SK-N-SH (cell line): ENCODE measurements around the gene RAB11B.

Experiments used
- CHD2 ChIP-seq: fragments of 150-350 bp; IDR thresholded peaks from 2 replicates; pipeline ENCODE4 v1.6.1; 2018; ENCODE audit warnings: low read length; ENCODE audit not compliant: partially characterized antibody
- GABPA ChIP-seq: IDR thresholded peaks from 2 replicates; pipeline ENCODE4 v1.4.0; 2012; ENCODE audit warnings: low read depth, mild to moderate bottlenecking
- JUND ChIP-seq: IDR thresholded peaks from 2 replicates; pipeline ENCODE4 v1.4.0; 2012
- MEF2A ChIP-seq: IDR thresholded peaks from 2 replicates; pipeline ENCODE4 v1.4.0; 2012; ENCODE audit warnings: low read depth, borderline replicate concordance
- NRF1 ChIP-seq: IDR thresholded peaks from 2 replicates; pipeline ENCODE4 v1.6.1; 2012; ENCODE audit warnings: low read depth, mild to moderate bottlenecking, low read length
- POLR2AphosphoS5 ChIP-seq: IDR thresholded peaks from 2 replicates; pipeline ENCODE4 v1.6.1; 2012; ENCODE audit warnings: low read depth, low read length
- RAD21 ChIP-seq: IDR thresholded peaks from 2 replicates; pipeline ENCODE4 v1.6.1; 2012; ENCODE audit warnings: mild to moderate bottlenecking, low read length
- TF ChIP-seq, protein P1 (sequence below): fragments of 200-600 bp; sonication (generic); IDR thresholded peaks from 2 replicates; pipeline ENCODE4 v1.6.1; 2017; ENCODE audit warnings: antibody characterized with exemption, mild to moderate bottlenecking, moderate library complexity
- TF ChIP-seq, protein P2 (sequence below): IDR thresholded peaks from 2 replicates; pipeline ENCODE4 v1.4.0; 2012; ENCODE audit warnings: low read depth
- TF ChIP-seq, protein P3 (sequence below): IDR thresholded peaks from 2 replicates; pipeline ENCODE4 v1.4.0; 2012; ENCODE audit warnings: low read depth, borderline replicate concordance
- TF ChIP-seq, protein P4 (sequence below): IDR thresholded peaks from 2 replicates; pipeline ENCODE4 v1.6.1; 2012; ENCODE audit warnings: mild to moderate bottlenecking, low read depth, low read length, moderate library complexity

DNA sequence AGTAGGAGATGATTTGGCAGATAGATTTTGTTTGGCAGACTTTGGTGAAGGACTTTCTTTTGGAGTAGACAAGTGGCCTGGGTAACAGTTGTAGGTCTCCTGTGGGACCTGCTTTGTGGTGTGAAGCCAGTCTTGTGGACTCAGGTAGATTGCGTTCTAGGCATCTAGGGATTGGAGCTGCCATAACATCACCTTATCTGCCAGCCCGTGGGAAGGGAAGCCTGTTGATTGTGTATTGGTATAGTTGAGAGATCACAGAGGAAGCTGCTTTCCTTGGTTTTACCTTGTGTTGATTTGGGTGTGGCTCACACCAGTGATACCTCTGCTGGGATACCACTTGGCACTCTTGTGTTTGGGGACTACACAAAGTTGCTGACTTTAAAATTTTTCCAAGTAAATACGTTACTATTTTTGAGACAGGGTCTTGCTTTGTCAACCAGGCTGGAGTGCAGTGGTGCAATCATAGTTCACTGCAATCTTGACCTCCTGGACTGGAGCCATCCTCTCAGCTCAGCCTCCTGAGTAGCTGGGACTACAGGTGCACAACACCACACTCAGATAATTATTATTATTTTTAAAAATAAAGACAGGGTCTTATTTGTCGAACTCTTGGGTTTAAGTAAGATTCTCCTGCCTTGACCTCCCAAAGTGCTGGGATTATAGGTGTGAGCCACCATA is 62.4 kb downstream of the RAB11B start:
- TF ChIP-seq, protein P1, sequence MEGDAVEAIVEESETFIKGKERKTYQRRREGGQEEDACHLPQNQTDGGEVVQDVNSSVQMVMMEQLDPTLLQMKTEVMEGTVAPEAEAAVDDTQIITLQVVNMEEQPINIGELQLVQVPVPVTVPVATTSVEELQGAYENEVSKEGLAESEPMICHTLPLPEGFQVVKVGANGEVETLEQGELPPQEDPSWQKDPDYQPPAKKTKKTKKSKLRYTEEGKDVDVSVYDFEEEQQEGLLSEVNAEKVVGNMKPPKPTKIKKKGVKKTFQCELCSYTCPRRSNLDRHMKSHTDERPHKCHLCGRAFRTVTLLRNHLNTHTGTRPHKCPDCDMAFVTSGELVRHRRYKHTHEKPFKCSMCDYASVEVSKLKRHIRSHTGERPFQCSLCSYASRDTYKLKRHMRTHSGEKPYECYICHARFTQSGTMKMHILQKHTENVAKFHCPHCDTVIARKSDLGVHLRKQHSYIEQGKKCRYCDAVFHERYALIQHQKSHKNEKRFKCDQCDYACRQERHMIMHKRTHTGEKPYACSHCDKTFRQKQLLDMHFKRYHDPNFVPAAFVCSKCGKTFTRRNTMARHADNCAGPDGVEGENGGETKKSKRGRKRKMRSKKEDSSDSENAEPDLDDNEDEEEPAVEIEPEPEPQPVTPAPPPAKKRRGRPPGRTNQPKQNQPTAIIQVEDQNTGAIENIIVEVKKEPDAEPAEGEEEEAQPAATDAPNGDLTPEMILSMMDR = no peak
- no peak for TF ChIP-seq POLR2AphosphoS5
- TF ChIP-seq NRF1 = no peak
- no peak for TF ChIP-seq JUND
- TF ChIP-seq MEF2A = no peak
- TF ChIP-seq, protein P2, sequence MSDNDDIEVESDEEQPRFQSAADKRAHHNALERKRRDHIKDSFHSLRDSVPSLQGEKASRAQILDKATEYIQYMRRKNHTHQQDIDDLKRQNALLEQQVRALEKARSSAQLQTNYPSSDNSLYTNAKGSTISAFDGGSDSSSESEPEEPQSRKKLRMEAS = no peak
- TF ChIP-seq, protein P3, sequence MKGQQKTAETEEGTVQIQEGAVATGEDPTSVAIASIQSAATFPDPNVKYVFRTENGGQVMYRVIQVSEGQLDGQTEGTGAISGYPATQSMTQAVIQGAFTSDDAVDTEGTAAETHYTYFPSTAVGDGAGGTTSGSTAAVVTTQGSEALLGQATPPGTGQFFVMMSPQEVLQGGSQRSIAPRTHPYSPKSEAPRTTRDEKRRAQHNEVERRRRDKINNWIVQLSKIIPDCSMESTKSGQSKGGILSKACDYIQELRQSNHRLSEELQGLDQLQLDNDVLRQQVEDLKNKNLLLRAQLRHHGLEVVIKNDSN = no peak
- no peak for TF ChIP-seq RAD21
- TF ChIP-seq, protein P4, sequence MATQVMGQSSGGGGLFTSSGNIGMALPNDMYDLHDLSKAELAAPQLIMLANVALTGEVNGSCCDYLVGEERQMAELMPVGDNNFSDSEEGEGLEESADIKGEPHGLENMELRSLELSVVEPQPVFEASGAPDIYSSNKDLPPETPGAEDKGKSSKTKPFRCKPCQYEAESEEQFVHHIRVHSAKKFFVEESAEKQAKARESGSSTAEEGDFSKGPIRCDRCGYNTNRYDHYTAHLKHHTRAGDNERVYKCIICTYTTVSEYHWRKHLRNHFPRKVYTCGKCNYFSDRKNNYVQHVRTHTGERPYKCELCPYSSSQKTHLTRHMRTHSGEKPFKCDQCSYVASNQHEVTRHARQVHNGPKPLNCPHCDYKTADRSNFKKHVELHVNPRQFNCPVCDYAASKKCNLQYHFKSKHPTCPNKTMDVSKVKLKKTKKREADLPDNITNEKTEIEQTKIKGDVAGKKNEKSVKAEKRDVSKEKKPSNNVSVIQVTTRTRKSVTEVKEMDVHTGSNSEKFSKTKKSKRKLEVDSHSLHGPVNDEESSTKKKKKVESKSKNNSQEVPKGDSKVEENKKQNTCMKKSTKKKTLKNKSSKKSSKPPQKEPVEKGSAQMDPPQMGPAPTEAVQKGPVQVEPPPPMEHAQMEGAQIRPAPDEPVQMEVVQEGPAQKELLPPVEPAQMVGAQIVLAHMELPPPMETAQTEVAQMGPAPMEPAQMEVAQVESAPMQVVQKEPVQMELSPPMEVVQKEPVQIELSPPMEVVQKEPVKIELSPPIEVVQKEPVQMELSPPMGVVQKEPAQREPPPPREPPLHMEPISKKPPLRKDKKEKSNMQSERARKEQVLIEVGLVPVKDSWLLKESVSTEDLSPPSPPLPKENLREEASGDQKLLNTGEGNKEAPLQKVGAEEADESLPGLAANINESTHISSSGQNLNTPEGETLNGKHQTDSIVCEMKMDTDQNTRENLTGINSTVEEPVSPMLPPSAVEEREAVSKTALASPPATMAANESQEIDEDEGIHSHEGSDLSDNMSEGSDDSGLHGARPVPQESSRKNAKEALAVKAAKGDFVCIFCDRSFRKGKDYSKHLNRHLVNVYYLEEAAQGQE = no peak
- TF ChIP-seq GABPA = no peak
- no peak for TF ChIP-seq CHD2
